HT-29 (cell line): ENCODE results near the gene N4BP2L2. TPM values are rescaled to one million over a fixed set of nuclear protein-coding genes. Genes with fewer than 3 reads are reported as not detected.
A peak's percentile ranks its signal among the peaks of the same experiment; 100 is the strongest.

Experiments
- DNase-seq: peaks from one replicate; pipeline ENCODE4 v3.0.0-alpha.2; 2015; ENCODE audit warnings: low spot score
- total RNA-seq: library from RNA; depleted of rRNA; stranded (reverse); fragments of >200 nt; shearing (Covaris generic); gene quantifications from 2 replicates; pipeline ENCODE4 v1.2.3, GENCODE V29; 2014

Gene N4BP2L2
- total RNA-seq, 1 experiment from 2014 or later = 68.6 TPM

DNA sequence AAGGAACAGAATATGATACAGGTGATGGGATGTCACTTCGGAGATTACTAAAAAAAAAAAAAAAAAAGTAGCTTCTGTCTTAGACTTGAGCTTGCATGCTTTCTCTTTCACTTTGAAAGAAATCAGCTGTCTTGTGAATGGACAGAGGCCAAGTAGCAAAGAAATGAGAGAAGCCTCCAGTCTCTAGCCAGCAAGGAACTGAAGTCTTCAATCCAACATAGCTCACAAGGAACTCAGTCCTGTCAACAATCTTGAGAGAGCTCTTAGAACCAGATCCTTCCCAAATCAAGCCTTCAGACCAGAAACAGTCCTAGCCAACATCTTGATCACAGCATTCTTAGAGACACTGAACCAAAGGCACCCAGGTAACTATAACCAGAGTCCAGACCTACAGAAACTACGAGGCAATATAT is 7.7 kb downstream of the N4BP2L2 start:
- DNase-seq = no peak

DNA sequence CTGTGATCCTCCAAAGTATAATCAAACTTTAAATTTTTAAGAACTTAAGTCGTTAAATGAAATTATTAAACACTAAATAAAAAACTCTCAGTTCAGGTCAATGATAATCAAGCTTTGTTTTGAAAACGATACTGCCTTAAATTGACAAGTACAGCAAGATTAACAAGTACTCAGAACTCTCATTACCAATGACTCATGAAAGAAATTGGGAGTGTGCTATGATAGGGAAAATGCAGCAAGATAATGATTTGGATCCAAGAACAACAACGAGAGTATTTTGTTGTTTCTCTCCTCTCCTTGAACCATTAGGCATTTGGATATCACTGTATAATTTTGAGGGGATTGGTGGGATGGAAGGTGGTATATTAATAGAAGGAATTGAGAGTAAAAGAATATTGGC is 10.2 kb downstream of the N4BP2L2 start:
- DNase-seq = no peak

DNA sequence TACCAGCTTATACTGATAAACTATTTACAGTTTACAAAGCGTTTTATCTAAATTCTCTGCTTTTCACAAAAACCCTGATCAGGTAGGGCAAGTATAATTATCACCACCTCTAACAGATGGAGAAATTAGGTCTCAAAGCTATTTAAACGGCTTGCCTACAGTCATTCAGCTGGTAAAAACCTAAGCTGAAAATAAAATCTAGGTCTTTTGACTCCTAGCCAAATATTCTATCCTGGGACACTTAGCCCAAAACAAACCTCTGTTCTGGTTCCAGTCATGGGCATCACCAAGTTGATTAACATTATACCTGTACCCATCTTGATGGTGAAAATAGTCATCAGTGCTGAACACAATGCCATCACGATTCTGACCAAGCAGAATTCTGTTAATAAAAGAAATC is 11.4 kb downstream of the N4BP2L2 start:
- DNase-seq = no peak

GRCh38 chr13:32525766-32526165 is 12.8 kb downstream of the N4BP2L2 start:
- DNase-seq = no peak

GRCh38 chr13:32515246-32515645 is 23.3 kb downstream of the N4BP2L2 start:
- DNase-seq = no peak

DNA sequence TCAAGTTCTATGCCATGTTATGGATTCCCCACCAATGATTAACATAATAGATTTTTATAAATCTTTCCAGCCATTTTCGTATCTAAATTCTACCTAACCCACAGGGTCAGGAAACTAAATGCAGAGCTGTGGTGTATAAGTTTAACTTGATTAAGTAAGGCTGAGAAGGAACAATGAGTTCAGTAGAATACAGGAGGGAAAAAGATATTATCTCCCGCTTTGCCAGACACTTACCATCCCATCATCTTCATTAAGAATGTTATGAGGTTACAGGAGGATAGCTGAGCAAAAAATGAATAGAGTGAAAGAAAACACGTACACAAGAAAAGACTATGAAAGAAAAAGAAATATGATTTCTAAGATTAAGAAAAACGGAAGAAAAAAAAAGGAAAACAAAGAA is 27.1 kb downstream of the N4BP2L2 start:
- no peak for DNase-seq

- no peak for DNase-seq
Observed at GRCh38 chr13:32504876-32505275, 33.7 kb downstream of the N4BP2L2 start.

- no peak for DNase-seq
Observed at GRCh38 chr13:32504263-32504662, 34.3 kb downstream of the N4BP2L2 start.

DNA sequence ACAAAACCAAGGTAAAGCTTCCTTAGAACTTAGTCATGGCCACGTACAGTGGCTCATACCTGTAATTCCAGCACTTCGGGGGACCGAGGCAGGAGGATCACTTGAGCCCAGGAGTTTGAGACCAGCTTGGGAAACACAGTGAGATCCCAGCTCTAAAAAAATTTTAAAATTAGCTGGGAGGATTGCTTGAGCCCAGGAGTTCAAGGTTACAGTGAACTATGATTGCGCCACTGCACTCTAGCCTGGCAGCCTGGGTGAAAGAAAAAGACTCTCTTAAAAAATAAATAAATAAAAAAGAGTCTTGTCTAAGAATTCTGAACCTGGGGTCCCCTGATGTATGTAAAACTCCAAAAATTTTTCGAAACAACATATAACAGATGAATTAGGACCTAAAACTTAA is 34.9 kb downstream of the N4BP2L2 start:
- no peak for DNase-seq

DNA sequence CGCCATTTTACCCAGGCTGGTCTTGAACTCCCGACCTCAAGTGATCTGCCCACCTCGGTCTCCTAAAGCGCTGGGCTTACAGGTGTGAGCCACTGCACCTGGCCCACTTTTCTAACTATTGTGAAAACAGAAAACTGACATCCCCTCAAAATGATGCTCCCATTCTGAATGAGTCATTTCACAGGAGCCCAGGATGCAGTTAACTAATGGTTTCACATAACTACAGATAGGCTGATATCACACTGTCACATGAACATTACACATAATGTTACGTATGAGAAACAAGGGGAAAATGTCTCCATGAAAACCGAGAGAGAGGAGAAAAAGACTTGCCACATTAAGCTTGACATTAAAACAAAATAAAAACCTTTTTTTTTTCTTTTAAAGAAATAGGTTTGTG is 37.5 kb downstream of the N4BP2L2 start:
- DNase-seq = no peak

DNA sequence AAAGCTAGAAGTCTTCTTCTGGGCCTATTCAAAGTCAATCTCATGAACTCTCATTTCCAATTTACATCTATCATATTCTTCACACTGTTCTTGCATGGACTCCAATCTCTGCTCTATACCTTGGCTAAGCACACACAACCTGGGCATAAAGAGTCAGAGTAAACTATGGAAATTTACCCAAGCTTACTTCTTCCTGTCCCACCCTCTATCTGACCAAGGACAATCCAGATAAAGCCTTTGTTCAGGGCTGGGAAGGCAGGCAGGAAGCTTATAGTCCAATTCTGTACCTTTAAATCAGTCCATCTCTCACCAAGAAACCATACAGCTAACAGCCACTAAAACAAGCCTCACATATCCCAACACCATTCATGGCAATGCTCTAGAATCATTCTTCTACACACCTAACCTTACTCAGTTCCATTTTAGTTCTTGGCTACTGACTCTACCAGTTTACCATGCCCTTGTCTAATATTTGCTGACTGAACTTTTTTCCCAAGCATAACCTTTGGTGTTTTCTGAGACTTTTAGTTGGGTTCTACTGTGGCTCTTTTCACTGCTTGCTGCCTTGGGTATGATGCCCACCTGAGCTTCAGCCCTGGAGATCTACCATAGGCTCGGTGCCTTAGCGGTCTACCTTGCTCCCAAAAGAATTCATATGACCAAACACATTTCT is 38.9 kb downstream of the N4BP2L2 start:
- peak; percentile 18 for DNase-seq

DNA sequence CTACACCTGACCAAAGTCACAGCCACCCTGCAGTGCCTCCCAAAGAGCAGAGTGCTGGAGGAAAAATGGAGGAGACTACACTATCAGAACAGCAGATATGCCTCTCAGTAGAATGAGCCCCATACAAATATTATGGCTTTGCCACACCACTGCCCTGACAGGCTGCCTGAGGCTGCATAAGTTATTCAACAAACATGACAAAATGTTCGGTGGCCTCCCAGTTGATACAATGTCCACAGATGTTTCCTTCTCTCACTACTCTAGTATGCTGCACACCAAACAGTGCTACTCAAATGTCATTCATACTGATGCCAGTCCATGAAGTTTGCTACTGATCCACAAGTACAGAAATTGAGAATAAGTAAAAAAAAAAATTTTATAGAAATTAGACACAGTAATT is 41.0 kb downstream of the N4BP2L2 start:
- no peak for DNase-seq

DNA sequence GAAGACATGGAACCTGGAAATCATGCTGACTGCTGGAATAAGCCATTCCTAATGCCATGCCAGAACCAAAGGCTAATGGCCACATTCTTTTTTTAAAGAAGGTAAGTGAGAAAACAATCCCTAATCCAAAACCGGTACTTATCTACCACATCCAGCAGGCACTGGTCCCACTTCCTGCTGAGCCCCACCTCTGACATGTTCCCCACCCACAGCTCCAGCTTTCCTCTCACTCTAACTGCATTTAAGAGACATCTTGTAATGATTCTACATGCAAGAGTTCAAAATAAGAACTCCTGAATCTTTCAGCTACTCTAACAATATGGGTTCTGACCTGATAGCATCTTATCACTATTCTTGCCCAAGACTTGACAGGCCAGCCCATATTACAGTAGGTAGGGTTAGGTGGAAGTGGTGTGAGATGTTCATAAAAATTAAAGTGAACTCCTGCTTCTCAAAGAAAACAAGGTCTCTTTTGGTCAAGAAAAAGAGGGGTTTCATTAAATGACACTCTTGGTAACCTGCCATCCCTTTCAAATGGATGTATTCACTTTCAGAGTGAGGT is 41.9 kb downstream of the N4BP2L2 start:
- DNase-seq = no peak

- no peak for DNase-seq
Observed at GRCh38 chr13:32495841-32496240, 42.8 kb downstream of the N4BP2L2 start.

DNA sequence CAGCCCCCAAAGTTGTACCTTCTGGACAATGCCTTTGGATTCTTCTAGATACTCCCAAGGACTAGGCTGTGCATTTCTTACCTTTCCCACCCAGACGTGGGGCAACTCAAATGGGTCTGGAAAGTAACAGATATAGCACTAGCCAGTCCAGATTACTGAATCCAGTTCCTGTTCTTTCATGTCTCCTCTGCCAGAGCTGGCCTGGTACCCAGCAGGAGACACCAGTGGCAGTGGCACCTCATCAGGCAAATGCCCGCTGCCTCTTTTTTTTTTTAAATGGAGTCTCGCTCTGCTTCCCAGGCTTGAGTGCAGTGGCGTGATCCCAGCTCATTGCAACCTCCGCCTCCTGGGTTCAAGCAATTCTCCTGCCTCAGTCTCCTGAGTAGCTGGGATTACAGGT is 43.2 kb downstream of the N4BP2L2 start:
- DNase-seq = no peak

GRCh38 chr13:32491028-32491427 is 47.6 kb downstream of the N4BP2L2 start:
- no peak for DNase-seq

- DNase-seq = no peak
Observed at GRCh38 chr13:32476892-32477291, 61.7 kb downstream of the N4BP2L2 start.

DNA sequence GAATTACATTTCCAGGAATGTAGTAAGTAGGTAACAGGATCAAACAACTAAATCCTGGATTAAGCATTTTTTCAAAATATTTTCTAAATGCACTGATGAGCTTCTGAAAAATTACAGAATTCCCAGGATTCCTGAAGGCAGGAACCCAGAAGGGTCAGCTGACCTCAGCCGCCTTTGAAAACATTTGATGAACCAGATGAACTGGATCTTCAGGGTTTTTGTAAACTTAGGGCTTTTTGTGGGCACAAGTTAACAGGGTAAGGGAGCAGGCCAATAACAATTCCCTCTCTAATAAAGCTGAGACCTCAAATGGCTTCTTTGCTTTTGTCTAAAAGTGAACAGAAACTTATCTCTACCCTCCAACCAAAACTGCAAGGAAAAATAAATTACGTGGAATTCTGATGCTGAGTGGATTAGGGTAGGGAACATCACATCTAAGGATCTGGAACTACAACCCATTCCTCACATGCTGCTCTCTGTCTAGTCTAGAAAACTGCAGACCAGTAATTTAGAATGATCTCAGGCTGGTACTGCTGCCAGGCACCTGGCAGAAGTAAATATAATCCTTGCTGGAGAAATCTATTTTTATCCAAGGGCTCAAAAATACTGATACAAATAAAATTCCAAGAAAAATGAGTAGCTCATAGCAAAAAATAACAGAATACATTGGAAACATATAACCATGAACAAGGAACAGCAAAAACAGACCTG is 62.4 kb downstream of the N4BP2L2 start:
- peak; percentile 48 for DNase-seq

- DNase-seq = no peak
Observed at GRCh38 chr13:32474999-32475792, 63.4 kb downstream of the N4BP2L2 start.

DNA sequence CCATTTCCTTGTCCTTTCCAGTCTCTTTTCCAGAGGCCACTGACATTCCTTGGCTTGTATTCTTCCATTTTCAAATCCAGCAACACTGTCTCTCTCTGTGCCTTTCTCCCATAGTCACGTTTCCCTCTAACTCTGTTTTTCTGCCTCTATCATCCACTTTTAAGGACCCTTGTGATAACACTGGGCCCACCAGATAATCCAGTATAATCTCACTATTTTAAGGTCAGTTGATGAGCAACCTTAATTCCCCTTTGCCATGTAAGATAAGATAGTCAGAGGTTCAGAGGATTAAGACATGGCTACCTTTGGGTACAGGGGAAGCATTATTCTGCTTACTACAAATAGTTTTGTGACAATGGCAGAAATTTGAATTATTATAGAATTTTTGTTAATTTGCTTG is 64.9 kb downstream of the N4BP2L2 start:
- no peak for DNase-seq

DNA sequence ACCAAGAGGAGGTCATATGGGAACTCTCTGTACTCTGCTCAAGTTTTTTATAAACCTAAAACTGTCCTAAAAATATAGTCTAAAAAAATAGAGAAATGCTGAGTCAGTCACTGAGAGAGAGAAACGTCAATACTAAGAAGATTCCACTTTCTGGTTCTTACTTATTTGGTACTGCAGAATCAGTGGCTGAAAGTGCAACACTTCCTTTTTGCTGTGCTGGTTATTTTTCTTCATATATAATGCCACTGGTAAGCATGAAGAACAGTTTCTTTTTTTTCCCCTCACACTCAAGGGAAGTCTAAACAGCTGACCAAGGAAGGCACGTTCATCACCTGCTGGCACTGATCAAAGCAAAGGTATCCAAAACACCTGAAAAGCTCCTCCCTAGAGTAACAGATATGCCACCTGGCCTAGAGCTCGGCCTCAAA is 66.4 kb downstream of the N4BP2L2 start:
- no peak for DNase-seq

- no peak for DNase-seq
Observed at GRCh38 chr13:32471187-32471922, 67.2 kb downstream of the N4BP2L2 start.
